Spleen (tissue), 11 donors: ENCODE data around the gene PCBD1. TPM values are rescaled to one million over a fixed set of nuclear protein-coding genes. Genes with fewer than 3 reads are reported as not detected.

ENCODE experiments used
- DNase-seq: peaks from one replicate; pipeline ENCODE4 v3.0.0-alpha.2; 2020
- H3K27ac ChIP-seq, 8 donors: fragments of 200-600 bp; sonication (generic) in 7 of 8; 1 replicate in 4 of 8; 2 replicates in 4 of 8; pipeline versions ENCODE4 v1.5.0 to v1.8.0; 2016 to 2021; ENCODE audit warnings: inconsistent platforms in 4 of 8, mild to moderate bottlenecking in 4 of 8, moderate library complexity in 1 of 8
- H3K27me3 ChIP-seq, 7 donors: fragments of 200-600 bp; sonication (generic) in 6 of 7; replicated peaks in 1 of 7; 1 replicate in 4 of 7; 2 replicates in 3 of 7; pipeline versions ENCODE4 v1.5.0 to v1.8.0; 2016 to 2021; ENCODE audit warnings: inconsistent platforms in 3 of 7, mild to moderate bottlenecking in 1 of 7
- H3K36me3 ChIP-seq, 6 donors: fragments of 200-600 bp; sonication (generic) in 5 of 6; 1 replicate in 4 of 6; 2 replicates in 2 of 6; pipeline versions ENCODE4 v1.5.0 to v1.8.0; 2016 to 2021; ENCODE audit warnings: inconsistent platforms in 2 of 6
- H3K4me1 ChIP-seq, 6 donors: fragments of 200-600 bp; sonication (generic) in 5 of 6; 1 replicate in 3 of 6; 2 replicates in 3 of 6; pipeline versions ENCODE4 v1.5.0 to v1.8.0; 2016 to 2021; ENCODE audit warnings: inconsistent platforms in 3 of 6
- H3K4me3 ChIP-seq, 8 donors: fragments of 200-600 bp; sonication (generic) in 7 of 8; 1 replicate in 4 of 8; 2 replicates in 4 of 8; pipeline versions ENCODE4 v1.5.0 to v1.8.0; 2016 to 2021; ENCODE audit warnings: inconsistent platforms in 4 of 8, mild to moderate bottlenecking in 4 of 8, moderate library complexity in 2 of 8
- H3K9me3 ChIP-seq, 8 donors: fragments of 200-600 bp; sonication (generic) in 7 of 8; 1 replicate in 4 of 8; 2 replicates in 4 of 8; pipeline versions ENCODE4 v1.5.0 to v1.8.0; 2016 to 2021; ENCODE audit warnings: inconsistent platforms in 4 of 8
- CTCF ChIP-seq, 11 experiments: fragments of 200-600 bp in 7 of 11; fragments of 450-650 bp in 4 of 11; sonication (generic) in 4 of 11; IDR thresholded peaks in 8 of 11; conservative IDR thresholded peaks in 3 of 11; 1 replicate in 7 of 11; 2 replicates in 4 of 11; pipeline versions ENCODE4 v1.4.0 to v1.8.0; 2016 to 2021; ENCODE audit warnings: antibody characterized with exemption in 11 of 11, inconsistent platforms in 4 of 11, mild to moderate bottlenecking in 1 of 11
- POLR2A ChIP-seq, 3 donors: fragments of 450-650 bp; IDR thresholded peaks; one replicate each; pipeline ENCODE4 v1.5.1; 2017; ENCODE audit warnings: antibody characterized with exemption in 3 of 3, mild to moderate bottlenecking in 1 of 3
- POLR2AphosphoS5 ChIP-seq, 3 donors: sonication (generic); formaldehyde crosslinking; IDR thresholded peaks; one replicate each; pipeline ENCODE4 v1.5.1; 2017; ENCODE audit warnings: antibody characterized with exemption in 3 of 3
- WGBS, 5 donors: extraction: QIAGEN DNeasy Blood & Tissue Kit in 3 of 5; methylation state at CpG; one replicate each; pipeline versions ENCODE4 v1.1.5 to v1.1.7; 2013 to 2018; 5-methylcytosine and 5-hydroxymethylcytosine counted together
- intact Hi-C: fragments of 100-400 bp; cut with DNase I; formaldehyde crosslinking; loops from one replicate; pipeline ENCODE4 v1.15.0; 2023; ENCODE audit warnings: low total_unique reads
- polyA plus RNA-seq, 3 donors: library from polyadenylated mRNA; stranded (reverse); fragments of 200-250 nt; gene quantifications; one replicate each; pipeline ENCODE4 v1.2.1, GENCODE V29; 2013
- total RNA-seq, 7 donors: library from RNA; depleted of rRNA in 3 of 7; stranded (reverse); fragments of >200 nt in 3 of 7; fragmentation: NEBNext Ultra II Directional in 4 of 7; extraction: Animal tissue kit (Norgen Biotek cat#: 25700) in 4 of 7; gene quantifications; one replicate each; pipeline versions ENCODE4 v1.1.0 to v1.2.1, GENCODE V29; 2016 to 2021
- donor health status: healthy with polysubstance abuse.
- donor health status: DM: no; HTN: no; CAD: no; lungs with moderate emphysema.
- donor health status: DM: no; HTN: no; CAD: no.
- donor health status: Bipolar disorder and iron deficiency.
- donor health status: healthy.
- donor health status: DM: no; HTN: no; CAD: no.
- donor health status: DM: yes; HTN: yes; CAD: no.

PCBD1 gene
- total and polyA plus RNA-seq, 10 donors: 24.5 to 45.6 (median 30.7) TPM

DNA sequence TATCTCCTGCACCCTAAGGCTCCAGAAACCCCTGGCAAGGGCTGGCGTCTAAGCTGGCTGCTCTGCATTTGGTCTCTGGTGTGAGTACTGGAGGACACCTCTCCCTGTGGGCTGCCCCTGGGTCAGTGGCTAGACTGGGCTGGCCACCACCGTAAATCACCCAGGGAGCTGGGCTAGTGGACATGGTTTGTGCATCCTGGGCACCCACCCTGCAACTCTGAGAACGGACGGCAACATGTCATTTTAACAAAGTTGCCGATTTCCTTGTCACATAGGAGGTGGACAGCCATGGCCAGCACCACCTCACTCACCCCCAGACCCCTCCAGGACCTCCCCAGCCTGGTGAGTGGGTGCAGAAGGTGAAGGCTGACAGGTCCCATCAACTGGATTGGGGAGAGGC is 26.8 kb upstream of the PCBD1 start:
- TF ChIP-seq POLR2A (IDR thresholded peaks at IDR 0.05): no peak
- TF ChIP-seq CTCF (IDR thresholded peaks at IDR 0.05 in 8 of 11, conservative IDR thresholded peaks at IDR 0.05 in 3 of 11): no peak
- Histone ChIP-seq H3K9me3 (no peaks in the 10 kb centered on the region), H3K27me3 (peaks cover 0 to 36% (median 0%) of the 10 kb centered on the region in 7 donors), H3K4me3 (no peak overlapping the region), H3K27ac (no peak overlapping the region), H3K36me3 (no peaks in the 10 kb centered on the region), H3K4me1 (no peaks in the 10 kb centered on the region)
- 70 to 93% (median 86%) methylated on average over 4 to 5 of the region's 5 CpGs for WGBS, 5 donors
- DNase-seq: peak; percentile 42
- intact Hi-C loops: no loop called here

DNA sequence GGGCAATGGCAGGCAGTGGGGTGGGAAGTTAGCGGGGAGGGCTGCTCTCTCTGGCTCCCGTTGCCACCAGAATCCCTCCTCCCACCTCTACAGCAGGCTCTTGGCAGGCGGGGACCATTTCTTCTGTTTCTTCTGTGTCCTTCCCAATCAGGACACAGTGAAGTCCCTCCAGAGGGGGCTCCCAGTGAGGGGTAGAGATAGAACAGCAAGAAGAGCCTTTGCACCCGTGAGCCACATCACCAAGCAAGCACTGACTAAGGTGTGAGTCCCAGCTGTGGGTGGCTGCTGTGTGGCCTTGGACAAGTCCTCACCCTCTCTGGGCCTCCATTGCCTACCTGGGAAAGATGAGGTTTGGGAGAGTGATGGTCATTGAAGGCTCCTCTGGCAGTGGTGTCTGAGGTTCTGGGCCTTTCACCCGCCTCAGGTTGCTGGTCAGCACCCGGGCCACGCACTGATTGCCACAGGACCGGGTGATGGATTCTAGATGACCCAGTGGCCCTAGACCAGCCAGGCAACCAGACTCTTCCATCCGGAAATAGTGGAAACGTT is 26.0 kb upstream of the PCBD1 start:
- Histone ChIP-seq H3K4me1 (no peaks in the 10 kb centered on the region), H3K9me3 (no peaks in the 10 kb centered on the region), H3K36me3 (no peaks in the 10 kb centered on the region), H3K27ac (no peak overlapping the region), H3K27me3 (peaks cover 0 to 31% (median 0%) of the 10 kb centered on the region in 7 donors), H3K4me3 (no peak overlapping the region)
- 78 to 84% (median 83%) methylated on average over 10 of the region's 10 CpGs for WGBS, 5 donors
- TF ChIP-seq POLR2A (IDR thresholded peaks at IDR 0.05) (no peak), CTCF (IDR thresholded peaks at IDR 0.05 in 8 of 11, conservative IDR thresholded peaks at IDR 0.05 in 3 of 11) (no peak), POLR2AphosphoS5 (IDR thresholded peaks at IDR 0.05) (no peak)
- intact Hi-C loops: no loop called here
- peak; percentile 52 for DNase-seq

- intact Hi-C loops: no loop called here
Measured at GRCh38 chr10:70913893-70914240, 25.5 kb upstream of the PCBD1 start.

More at GRCh38 chr10:70913893-70914240, 25.5 kb upstream of the PCBD1 start:
- no peaks in the 10 kb centered on the region for H3K4me1 ChIP-seq
- no peak for TF ChIP-seq CTCF (IDR thresholded peaks at IDR 0.05 in 8 of 11, conservative IDR thresholded peaks at IDR 0.05 in 3 of 11)
- no peak for TF ChIP-seq POLR2A (IDR thresholded peaks at IDR 0.05)
- no peak for TF ChIP-seq POLR2AphosphoS5 (IDR thresholded peaks at IDR 0.05)
- no peaks in the 10 kb centered on the region for H3K36me3 ChIP-seq
- no peak overlapping the region for H3K27ac ChIP-seq
- DNase-seq: no peak
- no peaks in the 10 kb centered on the region for H3K9me3 ChIP-seq
- peaks cover 0 to 26% (median 0%) of the 10 kb centered on the region in 7 donors for H3K27me3 ChIP-seq
- no peak overlapping the region for H3K4me3 ChIP-seq
- 86 to 91% (median 89%) methylated on average over 2 to 3 of the region's 3 CpGs for WGBS, 5 donors
